ENCODE data around the gene S100P. TPM values are rescaled to one million over a fixed set of nuclear protein-coding genes. Genes with fewer than 3 reads are reported as not detected.

S100P gene
- total and polyA plus RNA-seq, 2 of the 4 experiments (the other 2 are of a cell fraction): not detected

GRCh38 chr4:6658597-6659075, 35.0 kb upstream of the S100P start:
- Histone ChIP-seq H3K14ac (replicated peaks; ENCODE audit: low read depth, low read length) (no peak overlapping the region), H3K9me1 (ENCODE audit: insufficient read depth, low read length) (no peaks in the 10 kb centered on the region), H2AFZ (replicated peaks; ENCODE audit: low read length, poor library complexity) (peak overlapping the region; percentile 85), H3K9me3 (ENCODE audit: control insufficient read depth, insufficient read depth, low read length) (no peaks in the 10 kb centered on the region), H4K20me1 (ENCODE audit: insufficient read depth, low read length) (no peaks in the 10 kb centered on the region), H3K36me3 (ENCODE audit: control insufficient read depth, insufficient read depth, low read length) (no peaks in the 10 kb centered on the region), H3K56ac (ENCODE audit: extremely low read depth, insufficient read depth, low read length) (no peak overlapping the region), H2BK20ac (ENCODE audit: low read depth, low read length) (no peak overlapping the region), H3K9ac (ENCODE audit: low read depth, low read length) (0 out of 2 replicates have a peak overlapping the region, but pooled peaks have one; percentile 16), H3K4me3 (ENCODE audit: insufficient read depth, low read depth, low read length) (0 out of 2 replicates have a peak overlapping the region, but pooled peaks have one; percentile 15), H3K18ac (ENCODE audit: low read depth, low read length) (no peak overlapping the region), H3K4me1 (ENCODE audit: control insufficient read depth, insufficient read depth, low read length) (no peaks in the 10 kb centered on the region), H4K8ac (ENCODE audit: low read depth in 2 of 2, low read length in 2 of 2) (peak overlapping the region in 1 of 2 experiments; percentile 68; a peak in 2 of 4 replicates), H2BK15ac (ENCODE audit: low read depth, low read length) (no peak overlapping the region), H3K27me3 (ENCODE audit: control insufficient read depth, insufficient read depth, low read length) (peaks cover 10% of the 10 kb centered on the region), H3K4me2 (ENCODE audit: low read depth, low read length) (peak overlapping the region; percentile 74), H2BK120ac (ENCODE audit: low read depth, low read length) (no peak overlapping the region), H4K5ac (ENCODE audit: low read depth, low read length) (no peak overlapping the region), H3K79me1 (ENCODE audit: low read depth in 1 of 2, low read length in 2 of 2) (no peaks in the 10 kb centered on the region), H2AK9ac (replicated peaks; ENCODE audit: low read depth, low read length, poor library complexity) (peak overlapping the region; percentile 63), H4K91ac (ENCODE audit: insufficient read depth, low read depth, low read length) (no peak overlapping the region; the same call in 1 of the 2 replicates), H3K27ac (ENCODE audit: insufficient read depth, low read length) (no peak overlapping the region), H2BK5ac (ENCODE audit: low read depth, low read length, poor library complexity, severe bottlenecking) (no peak overlapping the region), H3K4ac (ENCODE audit: low read depth, low read length) (no peak overlapping the region), H2AK5ac (ENCODE audit: low read depth, low read length) (no peak overlapping the region), H3K23ac (ENCODE audit: low read depth, low read length) (peak overlapping the region; percentile 59)
- WGBS, 2 experiments (ENCODE audit: extremely low coverage in 2 of 2, insufficient read length in 1 of 2): 68% methylated on average over 3 of the region's 52 CpGs; no CpG with 5 or more reads in 1 of the 2 experiments
- ChIA-PET POLR2A (ENCODE audit: unreplicated experiment) (no interaction called here), CTCF (no interaction called here)
- peak; percentile 90 for ATAC-seq (ENCODE audit: low read depth)
- dilution Hi-C loops (cut with HindIII; ENCODE audit: low sequenced_read_pairs, unreplicated experiment): no loop called here
- no TSS peak for BruUV-seq (replicated peaks)
- DNase-seq: peak; percentile 28
- no peak for TF ChIP-seq BHLHE40 (IDR thresholded peaks at IDR 0.05; ENCODE audit: low read depth, low read length)
- TF ChIP-seq RCOR1 (IDR thresholded peaks at IDR 0.05; ENCODE audit: insufficient replicate concordance, low read length): no peak
- TF ChIP-seq MAFK (IDR thresholded peaks at IDR 0.05; ENCODE audit: low read depth, low read length): no peak
- TF ChIP-seq MAZ (IDR thresholded peaks at IDR 0.05; ENCODE audit: borderline replicate concordance, low read depth, low read length): no peak
- no peak for TF ChIP-seq RAD21 (IDR thresholded peaks at IDR 0.05; ENCODE audit: low read length)
- TF ChIP-seq RFX5 (IDR thresholded peaks at IDR 0.05; ENCODE audit: low read depth, low read length): no peak
- TF ChIP-seq CEBPB (IDR thresholded peaks at IDR 0.05; ENCODE audit: low read depth, low read length): no peak
- intact Hi-C loops (cut with micrococcal nuclease): no loop called here
- in situ Hi-C loops (cut with MboI; ENCODE audit: low sequenced_read_pairs): no loop called here
